NCI-H226 (cell line): ENCODE results near the gene WAPL.
"Not testable (repeated sequence)": the region's sequence is repeated elsewhere in the genome, so short reads cannot be mapped to it uniquely, and the experiment has no call there.

ENCODE experiments used
- DNase-seq: peaks from one replicate; pipeline ENCODE4 v3.0.0-alpha.2; 2015

The WAPL gene, protein sequence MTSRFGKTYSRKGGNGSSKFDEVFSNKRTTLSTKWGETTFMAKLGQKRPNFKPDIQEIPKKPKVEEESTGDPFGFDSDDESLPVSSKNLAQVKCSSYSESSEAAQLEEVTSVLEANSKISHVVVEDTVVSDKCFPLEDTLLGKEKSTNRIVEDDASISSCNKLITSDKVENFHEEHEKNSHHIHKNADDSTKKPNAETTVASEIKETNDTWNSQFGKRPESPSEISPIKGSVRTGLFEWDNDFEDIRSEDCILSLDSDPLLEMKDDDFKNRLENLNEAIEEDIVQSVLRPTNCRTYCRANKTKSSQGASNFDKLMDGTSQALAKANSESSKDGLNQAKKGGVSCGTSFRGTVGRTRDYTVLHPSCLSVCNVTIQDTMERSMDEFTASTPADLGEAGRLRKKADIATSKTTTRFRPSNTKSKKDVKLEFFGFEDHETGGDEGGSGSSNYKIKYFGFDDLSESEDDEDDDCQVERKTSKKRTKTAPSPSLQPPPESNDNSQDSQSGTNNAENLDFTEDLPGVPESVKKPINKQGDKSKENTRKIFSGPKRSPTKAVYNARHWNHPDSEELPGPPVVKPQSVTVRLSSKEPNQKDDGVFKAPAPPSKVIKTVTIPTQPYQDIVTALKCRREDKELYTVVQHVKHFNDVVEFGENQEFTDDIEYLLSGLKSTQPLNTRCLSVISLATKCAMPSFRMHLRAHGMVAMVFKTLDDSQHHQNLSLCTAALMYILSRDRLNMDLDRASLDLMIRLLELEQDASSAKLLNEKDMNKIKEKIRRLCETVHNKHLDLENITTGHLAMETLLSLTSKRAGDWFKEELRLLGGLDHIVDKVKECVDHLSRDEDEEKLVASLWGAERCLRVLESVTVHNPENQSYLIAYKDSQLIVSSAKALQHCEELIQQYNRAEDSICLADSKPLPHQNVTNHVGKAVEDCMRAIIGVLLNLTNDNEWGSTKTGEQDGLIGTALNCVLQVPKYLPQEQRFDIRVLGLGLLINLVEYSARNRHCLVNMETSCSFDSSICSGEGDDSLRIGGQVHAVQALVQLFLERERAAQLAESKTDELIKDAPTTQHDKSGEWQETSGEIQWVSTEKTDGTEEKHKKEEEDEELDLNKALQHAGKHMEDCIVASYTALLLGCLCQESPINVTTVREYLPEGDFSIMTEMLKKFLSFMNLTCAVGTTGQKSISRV (N-terminal part only)

DNA sequence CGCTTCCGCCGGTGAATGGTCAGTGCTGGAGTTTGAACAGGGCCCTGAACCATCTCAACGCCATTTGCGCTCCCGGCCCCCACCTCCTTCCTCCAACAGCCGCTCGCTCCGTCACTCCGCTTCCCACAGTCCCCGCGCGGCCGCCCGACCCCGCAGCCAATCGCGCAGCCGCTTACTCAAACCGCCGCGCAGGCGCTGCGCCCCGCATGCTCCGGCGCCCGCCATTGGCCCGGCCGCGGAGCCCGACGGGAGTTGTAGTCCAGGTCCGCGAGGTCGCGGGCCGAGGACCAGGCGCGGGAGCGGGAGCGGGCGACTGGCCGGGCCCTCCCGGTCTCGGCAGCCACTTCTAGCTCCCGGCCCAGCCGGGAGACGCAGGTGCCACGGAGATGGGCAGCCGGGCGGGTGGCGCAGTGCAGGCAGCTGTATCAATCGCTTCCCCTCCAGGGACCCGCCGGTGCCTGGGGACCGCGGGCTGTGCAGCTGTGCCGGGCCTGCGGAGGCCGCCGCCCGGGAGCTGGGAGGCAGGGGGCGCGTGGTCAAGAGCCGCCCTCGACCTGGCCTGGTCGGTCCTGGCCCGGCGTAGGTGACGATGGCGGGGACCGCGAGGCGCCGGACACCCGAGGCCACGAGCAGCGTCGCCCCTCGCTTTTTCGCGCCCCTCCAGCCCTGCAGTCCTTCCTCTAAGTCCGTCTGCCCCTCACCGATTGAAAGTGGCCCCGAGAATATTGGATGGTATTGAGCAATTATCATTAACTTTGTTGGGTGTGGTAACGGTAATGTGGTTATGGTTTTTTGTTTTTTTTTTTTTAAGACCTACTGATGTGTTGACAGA is at the start of gene WAPL:
Gene WAPL (minus strand): TSS at position 115 of the 832 bp plus-strand sequence. CDS start 3,723 bp downstream, outside the sequence.
- DNase-seq, result peak; percentile 92

DNA sequence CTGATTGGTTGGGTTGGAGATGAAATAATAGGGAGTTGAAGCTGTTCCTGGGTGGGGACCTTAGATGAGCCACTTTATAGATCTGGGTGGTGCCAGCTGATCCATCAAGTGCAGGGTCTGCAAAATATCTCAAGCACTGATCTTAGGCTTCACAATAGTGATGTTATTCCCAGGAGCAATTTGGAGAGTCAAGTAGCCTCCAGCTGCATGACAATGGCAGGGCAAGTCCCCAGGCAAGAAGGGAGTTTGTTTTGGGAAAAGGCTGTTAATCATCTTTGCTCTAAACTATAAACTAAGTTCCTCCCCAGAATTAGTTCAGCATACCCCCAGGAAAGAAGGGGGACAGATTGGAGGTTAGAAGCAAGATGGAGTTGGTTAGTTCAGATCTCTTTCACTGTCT is 47.7 kb upstream of the WAPL start:
- no peak for DNase-seq

DNA sequence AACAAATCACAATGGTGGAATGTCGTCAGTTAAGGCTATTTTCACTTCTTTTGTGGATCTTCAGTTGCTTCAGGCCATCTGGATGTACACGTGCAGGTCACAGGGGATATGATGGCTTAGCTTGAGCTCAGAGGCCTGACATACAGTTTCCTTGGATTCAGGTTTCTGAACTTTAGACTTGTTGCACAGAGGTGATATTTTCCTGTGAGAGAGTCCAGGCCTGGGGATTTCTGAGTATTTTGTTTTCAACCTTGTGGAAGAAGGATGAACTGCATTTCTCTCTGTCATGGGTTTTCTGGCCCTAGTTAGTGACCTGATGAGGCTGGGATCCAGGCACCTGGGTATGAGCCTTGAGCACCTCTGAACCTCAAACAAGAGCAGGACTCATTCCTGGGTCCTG is 44.9 kb upstream of the WAPL start:
- DNase-seq, result not testable (repeated sequence)

DNA sequence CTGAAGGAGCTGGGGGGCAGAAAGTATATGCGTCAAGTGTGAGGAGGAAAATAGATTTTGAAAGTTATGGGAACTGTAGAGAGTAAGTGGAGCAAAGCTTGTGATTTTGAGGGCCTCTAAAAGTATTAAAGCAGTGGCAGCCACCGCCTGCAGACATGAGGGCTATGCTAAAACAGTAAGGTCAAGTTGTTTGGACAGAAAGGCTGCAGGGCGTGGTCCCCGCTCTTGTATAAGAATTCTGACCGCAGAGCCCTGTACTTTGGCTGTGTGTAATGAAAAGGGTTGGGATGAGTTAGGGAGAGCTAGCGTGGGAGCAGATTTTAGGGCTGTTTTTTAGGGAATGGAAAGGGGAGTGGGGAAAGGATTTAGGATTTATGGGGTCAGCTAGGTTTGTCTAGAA is 41.7 kb upstream of the WAPL start:
- not testable (repeated sequence) for DNase-seq

DNA sequence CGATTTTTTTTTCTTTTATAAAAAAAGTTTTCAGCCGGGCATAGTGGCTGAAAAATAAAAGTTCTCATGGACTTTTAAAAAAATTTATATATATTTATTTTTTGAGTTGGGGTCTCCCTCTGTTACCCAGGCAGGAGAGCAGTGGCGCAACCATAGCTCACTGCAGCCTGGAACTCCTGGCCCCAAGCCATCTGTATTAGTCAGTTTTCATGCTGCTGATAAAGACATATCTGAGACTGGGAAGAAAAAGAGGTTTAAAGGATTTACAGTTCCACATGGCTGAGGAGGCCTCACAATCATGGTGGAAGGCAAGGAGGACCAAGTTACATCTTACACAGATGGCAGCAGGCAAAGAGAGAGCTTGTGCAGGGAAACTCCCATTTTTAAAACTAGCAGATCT is 37.1 kb upstream of the WAPL start:
- DNase-seq, result peak; percentile 62

DNA sequence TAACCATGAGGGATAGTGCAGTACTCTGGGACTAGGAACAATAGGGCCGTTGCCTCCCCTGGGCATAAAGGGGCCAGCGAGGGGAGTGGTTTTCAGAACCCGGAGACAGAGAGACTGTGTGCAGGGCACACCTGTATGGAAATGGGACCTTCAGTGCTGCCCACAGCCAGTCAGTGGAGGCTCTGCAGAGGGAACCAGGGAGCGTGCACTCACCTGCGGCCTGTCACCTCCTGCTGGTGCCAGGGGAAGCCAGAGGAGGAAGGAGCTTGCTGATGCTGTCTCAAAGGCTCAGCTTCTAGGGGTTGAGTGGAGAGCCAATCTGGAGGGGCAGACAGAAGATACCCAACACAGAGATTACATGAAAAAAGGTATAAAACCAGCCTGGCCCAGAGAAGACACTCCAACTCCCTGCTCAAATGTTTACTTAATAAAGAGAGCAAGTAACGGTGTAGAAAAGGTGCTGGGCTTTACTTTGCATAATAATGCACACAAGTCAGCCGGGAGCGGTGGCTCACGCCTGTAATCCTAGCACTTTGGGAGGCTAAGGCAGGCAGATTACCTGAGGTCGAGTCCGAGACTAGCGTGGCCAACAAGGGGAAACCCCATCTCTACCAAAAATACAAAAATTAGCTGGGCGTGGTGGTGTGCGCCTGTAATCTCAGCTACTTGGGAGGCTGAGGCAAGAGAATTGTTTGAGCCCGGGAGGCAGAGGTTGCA is 35.5 kb upstream of the WAPL start:
- no peak for DNase-seq

DNA sequence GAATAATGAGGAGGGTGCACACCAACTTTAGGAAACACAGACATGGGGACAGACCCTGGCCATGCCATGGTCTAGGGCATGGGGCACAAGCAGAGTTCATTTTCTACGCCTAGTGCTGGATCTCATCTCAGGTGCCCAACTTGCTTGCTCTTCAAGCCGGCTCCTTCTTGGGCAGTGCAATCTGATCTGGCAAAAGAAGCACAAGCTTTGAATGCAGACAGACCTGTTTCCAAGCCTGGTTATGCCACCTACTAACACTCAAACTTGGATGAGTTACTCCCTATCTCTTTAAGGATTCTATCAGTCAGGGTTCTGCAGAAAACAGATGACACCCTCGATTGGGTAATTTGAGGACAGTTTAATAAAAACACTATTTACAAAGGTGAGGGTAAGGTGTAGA is 34.9 kb upstream of the WAPL start:
- DNase-seq, result no peak

DNA sequence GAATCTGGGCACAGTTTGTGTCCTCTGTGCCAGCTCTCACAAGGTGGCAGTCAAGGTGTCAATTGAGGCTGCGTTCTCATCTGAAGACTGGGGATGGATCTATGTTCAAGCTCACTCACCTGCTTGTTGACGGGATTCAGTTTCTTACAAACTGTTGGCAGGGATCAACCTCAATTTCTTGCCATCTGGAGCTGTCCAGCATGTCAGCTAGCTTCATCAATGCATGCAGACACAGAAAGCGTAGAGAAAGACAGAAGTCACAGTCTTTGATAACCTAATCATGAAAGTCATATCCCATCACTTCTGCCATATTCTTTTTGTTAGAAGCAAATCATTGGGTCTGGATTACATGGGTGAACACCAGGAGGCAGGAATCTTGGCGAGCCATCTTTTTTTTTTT is 32.0 kb upstream of the WAPL start:
- no peak for DNase-seq

DNA sequence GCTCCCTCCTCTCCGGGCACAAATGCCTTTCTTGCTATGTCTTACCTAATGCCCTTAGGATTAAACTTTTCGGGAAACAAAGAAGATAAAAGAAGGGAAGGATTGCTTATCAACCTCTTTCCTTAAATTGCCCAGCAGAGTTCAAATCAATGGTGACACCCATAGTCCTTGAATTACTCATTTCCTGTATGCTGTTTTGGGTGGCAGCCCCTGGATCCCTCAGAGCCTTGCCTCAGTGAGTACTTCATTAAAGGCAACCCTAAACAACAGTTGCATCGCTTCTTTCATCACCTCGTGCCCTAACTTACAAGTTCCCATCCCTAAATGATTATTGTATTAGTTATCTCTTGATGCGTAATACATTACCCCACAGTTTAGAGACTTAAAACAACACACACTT is 31.6 kb upstream of the WAPL start:
- no peak for DNase-seq

DNA sequence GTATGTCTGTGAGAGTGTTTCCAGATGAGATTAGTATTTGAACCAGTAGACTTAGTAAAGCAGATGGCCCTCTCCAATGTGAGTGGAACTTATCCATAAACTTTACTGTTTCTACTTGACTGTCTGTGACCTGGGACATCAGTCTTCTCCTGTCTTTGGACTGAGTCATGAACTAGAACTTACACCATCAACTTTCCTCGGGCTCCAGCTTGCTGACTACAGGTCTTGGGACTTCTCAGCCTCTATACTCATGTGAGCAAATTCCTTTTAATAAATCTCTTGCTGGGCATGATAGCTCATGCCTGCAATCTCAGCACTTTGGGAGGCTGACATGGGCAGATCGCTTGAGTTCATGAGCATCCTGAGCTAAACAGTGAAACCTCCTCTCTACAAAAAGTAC is 25.7 kb upstream of the WAPL start:
- DNase-seq, result no peak

DNA sequence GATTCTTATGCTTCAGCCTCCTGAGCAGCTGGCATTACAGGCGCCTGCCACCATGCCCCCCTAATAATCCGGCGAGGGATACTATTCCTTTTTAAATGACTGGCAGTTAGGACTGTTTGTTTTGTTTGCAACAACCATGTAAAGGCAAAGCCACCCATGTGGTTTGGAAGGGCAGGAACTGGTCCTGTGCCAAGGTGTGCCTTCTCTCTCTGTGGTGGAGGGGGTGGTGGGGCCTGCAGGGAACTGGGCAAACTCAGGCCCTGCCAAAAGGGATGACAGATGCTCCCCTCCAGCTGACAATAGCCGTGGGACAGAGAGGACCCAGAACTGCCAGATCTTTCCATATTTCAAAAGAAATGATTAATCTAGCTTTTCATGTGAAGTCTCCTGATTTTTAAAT is 23.5 kb upstream of the WAPL start:
- DNase-seq, result no peak

DNA sequence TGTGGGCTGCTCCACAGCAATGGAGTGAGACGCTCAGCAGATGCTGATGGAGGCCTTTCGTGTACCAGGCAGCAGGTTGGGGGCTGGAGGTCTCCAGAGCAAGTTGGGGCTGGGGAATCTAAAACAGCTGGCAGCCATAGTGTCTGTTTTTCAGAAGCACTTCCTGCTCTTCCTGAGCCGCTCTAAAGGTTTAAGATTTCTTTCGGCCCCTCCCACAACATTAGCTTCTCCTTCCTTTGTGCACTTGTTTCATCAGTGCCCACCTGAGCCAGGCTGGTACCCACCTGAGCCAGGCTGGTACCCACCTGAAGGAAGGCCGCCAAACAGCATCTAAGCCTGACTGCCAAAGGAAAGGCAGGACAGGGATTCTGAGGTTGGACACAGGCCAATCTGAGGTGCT is 18.4 kb upstream of the WAPL start:
- DNase-seq, result no peak

DNA sequence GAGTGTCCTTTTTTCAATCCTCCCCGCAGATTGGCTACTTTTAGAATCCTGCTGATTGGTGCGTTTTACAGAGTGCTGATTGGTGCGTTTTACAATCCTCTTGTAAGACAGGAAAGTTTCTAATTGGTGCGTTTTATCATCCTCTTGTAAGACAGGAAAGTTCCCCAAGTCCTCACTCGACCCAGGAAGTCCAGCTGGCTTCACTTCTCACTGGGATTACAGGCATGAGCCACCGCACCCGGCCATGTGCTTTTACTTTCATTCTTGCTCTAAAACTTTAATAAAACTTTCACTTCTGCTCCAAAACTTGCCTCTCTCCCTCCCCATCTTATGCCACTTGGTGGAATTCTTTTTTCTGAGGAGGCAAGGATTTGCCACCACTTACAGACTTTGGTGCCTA is 17.0 kb upstream of the WAPL start:
- DNase-seq, result no peak

DNA sequence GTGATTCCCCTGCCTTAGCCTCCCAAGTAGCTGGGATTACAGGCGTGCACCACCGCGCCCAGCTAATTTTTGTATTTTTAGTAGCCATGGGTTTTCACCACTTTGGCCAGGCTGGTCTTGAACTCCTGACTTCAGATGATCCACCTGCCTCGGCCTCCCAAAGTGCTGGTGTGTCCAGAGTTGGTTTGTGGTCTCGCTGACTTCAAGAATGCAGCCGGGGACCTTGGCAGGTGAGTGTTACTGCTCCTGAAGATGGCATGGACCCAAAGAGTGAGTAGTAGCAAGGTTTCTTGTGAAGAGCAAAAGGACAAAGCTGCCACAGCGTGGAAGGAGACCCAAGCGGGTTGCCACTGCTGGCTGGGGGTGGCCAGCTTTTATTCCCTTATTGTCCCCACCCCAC is 16.4 kb upstream of the WAPL start:
- DNase-seq, result not testable (repeated sequence)

DNA sequence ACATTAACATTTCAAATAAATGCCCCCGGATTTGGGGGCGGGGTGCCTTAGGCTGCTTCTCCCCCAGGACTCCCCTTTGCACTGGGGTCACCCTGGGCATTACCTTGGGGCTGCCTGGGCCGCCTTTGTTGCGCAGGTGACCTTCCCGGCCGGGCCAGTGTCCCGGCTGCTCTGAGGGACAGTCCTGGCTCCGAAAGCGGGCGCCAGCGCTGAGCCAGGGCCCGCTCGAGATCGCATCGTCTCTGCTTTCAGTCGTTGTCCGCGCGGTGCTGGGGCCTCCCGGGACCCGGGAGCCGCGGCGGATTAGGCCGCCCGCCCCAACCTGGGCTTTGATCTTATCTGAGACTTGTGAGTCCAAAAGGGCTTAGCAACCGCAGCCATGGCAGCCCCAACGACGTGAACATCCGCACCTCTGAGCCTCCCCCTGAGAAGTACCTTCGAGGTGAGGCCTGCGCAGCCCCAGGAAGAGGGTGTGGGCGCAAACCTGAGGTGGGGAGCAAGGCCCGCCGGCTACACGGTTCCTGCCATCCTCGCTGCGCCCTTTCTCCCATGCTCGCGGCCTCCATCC is 14.8 kb upstream of the WAPL start:
- DNase-seq, result no peak

DNA sequence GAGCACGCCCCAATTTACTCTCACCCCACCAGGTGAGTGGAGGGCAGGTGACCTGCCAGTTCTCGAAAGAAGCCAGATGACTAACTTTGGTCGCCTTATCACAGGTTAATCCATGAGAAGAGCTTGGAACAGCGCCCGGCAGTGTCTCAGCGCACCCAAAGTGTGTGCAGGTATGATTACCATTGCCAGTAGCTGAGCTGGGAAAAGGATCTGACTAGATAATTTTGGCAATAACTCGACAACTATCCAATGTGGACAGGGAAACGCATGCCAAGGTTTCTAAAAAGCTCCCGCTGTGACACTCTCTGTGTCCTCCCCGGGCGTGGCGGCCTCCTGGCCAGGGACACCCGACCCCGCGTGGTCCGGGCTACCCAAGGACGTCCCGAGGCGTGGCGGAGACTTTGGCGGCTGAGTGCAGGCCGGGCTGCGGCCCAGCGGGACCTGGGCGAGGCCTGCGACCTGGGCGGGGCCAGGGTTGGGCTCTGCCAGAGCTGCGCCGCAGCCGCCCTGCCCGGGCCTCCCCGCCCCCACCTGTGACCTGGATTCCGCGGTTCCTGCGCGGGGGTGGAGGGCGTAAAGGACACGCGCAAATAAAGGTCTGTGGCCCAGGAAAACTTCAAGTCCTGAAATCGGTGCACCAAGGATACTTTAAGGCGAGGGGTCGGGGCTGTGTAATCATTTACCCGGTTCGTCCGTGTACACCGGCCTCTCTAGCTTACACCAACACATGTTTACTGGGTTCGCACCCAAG is 13.7 kb upstream of the WAPL start:
- no peak for DNase-seq

DNA sequence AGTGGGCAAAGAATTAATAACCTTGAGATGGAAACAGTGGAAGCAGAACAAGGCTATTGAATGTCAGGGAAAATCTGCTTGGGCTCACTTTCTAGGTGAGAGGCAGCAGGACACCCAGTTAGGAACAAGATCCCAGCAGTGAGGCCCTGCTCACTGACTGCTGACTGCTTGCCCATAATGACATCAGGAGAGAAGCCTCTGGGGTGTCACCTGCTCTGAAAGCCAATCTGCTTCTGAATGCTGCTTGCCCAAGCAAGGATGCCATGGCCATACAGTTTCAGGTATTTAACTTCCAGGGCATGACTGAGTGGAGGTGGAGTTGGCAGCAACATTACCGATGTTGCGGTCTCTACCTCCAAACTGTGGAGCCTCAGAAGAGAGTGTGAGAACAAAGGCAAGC is 11.7 kb upstream of the WAPL start:
- no peak for DNase-seq

DNA sequence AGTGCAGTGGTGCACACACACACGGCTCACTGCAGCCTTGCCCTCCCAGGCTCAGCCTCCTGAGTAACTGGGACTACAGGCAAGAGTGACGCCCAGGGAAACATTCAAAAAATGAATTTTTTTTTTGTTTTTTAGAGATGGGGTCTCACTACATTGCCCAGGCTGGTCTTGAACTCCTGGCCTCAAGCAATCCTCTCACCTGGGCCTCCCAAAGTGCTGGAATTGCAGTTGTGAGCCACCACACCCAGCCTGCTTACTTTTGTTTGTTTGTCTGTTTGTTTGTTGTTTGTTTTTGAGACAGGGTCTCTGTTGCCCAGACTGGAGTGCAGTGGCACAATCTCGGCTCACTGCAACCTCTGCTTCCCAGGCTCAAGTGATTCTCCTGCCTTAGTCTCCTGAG is 7.1 kb upstream of the WAPL start:
- not testable (repeated sequence) for DNase-seq

DNA sequence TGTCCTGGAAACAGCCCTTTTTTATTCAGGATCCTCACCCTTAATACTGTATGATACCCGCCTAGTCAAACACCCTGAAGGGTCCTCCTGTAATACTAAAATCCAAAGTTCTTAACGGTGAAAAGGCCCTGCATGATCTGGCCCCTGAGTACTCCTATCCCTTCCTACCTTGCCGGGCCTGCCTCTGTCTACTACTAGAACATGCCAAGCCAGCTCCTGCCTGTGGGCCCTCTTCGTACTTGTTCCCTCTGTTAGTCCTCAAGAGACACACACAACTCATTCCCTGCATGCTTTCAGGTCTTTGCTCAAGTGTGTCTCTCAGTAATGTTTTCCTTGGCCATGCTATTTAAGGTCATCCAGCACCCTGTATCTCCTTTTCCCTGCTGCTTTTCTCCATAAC is 5.0 kb upstream of the WAPL start:
- DNase-seq, result no peak

DNA sequence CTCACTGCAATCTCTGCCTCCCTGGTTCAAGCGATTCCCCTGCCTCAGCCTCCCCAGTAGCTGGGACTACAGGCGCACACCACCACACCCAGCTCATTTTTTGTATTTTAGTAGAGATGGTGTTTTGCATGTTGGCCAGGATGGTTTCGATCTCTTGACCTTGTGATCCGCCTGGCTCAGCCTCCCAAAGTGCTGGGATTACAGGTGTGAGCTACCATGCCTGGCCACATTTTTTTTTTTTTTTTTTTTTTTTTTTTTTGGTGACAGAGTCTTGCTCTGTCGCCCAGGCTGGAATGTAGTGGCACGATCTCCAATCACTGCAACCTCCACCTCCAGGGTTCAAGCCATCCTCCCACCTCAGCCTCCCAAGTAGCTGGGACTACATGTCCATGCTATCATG is 4.1 kb upstream of the WAPL start:
- DNase-seq, result not testable (repeated sequence)
